ENCODE measurements around the gene RAD17. TPM values are rescaled to one million over a fixed set of nuclear protein-coding genes. Genes with fewer than 3 reads are reported as not detected.
"Not testable (repeated sequence)": the region's sequence is repeated elsewhere in the genome, so short reads cannot be mapped to it uniquely, and the experiment has no call there.

RAD17 gene
- total RNA-seq, 1 experiment from 2014 or later: 33.8 TPM

DNA sequence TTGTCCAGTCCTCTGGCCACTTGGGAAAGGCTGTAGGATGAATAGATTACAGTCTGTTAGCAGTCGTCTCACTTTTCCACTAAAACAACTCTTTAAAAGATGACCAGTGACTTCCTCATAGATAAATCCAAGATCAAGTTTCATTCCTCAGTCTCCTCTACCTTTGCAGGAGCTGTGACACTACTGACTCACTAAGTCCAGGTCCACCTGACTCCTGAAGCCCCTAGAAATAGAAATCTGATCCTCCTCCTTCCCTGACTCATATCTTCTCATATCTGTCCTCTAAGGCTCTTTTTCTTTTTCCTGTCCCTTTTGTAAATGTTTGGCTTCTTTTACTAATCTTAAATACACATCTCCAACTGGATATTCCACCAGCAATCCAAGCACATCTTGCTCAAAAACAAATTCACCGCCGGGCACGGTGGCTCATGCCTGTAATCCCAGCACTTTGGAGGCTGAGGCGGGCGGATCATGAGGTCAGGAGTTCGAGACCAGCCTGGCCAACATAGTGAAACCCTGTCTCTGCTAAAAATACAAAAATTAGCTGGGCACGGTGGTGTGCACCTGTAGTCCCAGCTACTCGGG, 39.6 kb upstream of the RAD17 start:
- ChIA-PET CTCF (no interaction called here), POLR2A (no interaction called here)
- no peak for TF ChIP-seq CTCF (IDR thresholded peaks at IDR 0.05; ENCODE audit: insufficient read depth in 1 of 2, low read depth in 1 of 2, low read length in 1 of 2, severe bottlenecking in 1 of 2, unreplicated experiment in 1 of 2)
- Histone ChIP-seq H3K9me3 (no peaks in the 10 kb centered on the region), H3K4me1 (peaks cover 28% of the 10 kb centered on the region), H3K27me3 (replicated peaks; ENCODE audit: control insufficient read depth, insufficient read depth, low read length) (no peaks in the 10 kb centered on the region), H3K4me3 (ENCODE audit: low read depth, low read length) (no peak overlapping the region), H3K36me3 (ENCODE audit: control insufficient read depth, insufficient read depth, low read length) (peaks cover 1% of the 10 kb centered on the region; the same call in 1 of the 2 replicates)
- Mint-ChIP-seq H3K4me3 (ENCODE audit: unreplicated experiment) (peak overlapping the region; percentile 23), H3K27ac (ENCODE audit: unreplicated experiment) (peak overlapping the region; percentile 80), H3K27me3 (ENCODE audit: insufficient read depth, unreplicated experiment) (no peaks in the 10 kb centered on the region), H3K36me3 (ENCODE audit: insufficient read depth, unreplicated experiment) (peaks cover 22% of the 10 kb centered on the region), H3K9me3 (ENCODE audit: unreplicated experiment) (no peaks in the 10 kb centered on the region), H3K4me1 (ENCODE audit: low read depth, unreplicated experiment) (peaks cover 35% of the 10 kb centered on the region)
- BruUV-seq (replicated peaks): no TSS peak
- intact Hi-C loops (cut with micrococcal nuclease; ENCODE audit: unreplicated experiment): loop anchor here (2.0 to 5.0 kb wide), 4 partner anchors 35 to 308 kb away; a partner anchor contains a TSS
- peak; percentile 71 to 75 for DNase-seq

DNA sequence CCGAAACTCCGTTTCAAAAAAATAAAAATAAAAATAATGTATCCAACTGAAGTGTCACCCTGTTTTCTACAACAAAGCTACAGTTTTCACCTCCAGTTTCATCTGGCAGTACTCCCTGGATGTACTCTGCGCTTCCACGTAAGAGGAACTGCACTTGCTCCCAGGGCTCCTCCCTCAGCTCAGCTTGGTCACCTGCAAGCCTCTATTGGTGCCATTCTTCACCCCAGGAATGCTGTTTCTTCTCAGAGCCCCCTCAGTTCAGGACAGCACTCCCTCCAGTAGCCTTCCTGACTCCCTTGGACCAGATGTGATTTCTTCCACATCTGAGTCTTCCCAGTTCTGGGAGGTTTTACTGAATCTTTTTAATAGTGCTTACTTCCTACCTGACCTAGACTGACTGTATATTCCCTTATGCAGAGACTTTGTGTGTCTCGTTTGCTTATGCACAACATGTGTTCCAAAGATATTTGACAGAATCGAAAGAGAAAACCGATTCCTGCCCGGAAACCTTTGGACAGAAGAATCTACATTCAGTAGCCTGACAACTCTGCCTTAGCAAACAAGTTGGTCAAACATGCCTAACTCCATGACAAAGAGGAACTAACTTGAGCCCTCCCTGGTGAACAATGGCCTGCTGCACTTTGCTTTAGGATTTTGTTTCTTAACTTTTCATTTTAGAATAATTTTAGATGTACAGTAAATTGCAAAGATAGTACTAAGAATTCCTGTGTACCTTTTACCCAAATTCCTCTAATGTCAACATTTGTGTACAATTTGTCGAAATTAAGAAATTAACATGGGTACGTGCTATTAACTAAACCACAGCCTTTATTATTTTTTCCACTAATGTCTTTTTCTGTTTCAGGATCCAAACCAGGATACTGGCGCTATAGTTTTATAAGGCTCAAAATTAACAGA, 37.8 kb upstream of the RAD17 start:
- POLR2A ChIA-PET: interaction anchor here (0.6 to 1.2 kb wide), 7 partner anchors 31 to 238 kb away, joined by 3 to 6 read pairs (median 4); partner anchors contain the start of genes CDK7 and CENPH
- TSS peak; percentile 82 for BruUV-seq (replicated peaks)
- Mint-ChIP-seq H3K4me1 (ENCODE audit: low read depth, unreplicated experiment) (peaks cover 29% of the 10 kb centered on the region), H3K9me3 (ENCODE audit: unreplicated experiment) (no peaks in the 10 kb centered on the region), H3K36me3 (ENCODE audit: insufficient read depth, unreplicated experiment) (peaks cover 22% of the 10 kb centered on the region), H3K27ac (ENCODE audit: unreplicated experiment) (peak overlapping the region; percentile 95), H3K4me3 (ENCODE audit: unreplicated experiment) (peak overlapping the region; percentile 94), H3K27me3 (ENCODE audit: insufficient read depth, unreplicated experiment) (no peaks in the 10 kb centered on the region)
- CTCF ChIA-PET: interaction anchor here (0.5 to 1.1 kb wide), 3 partner anchors 95 to 238 kb away, joined by 3 to 8 read pairs (median 5); partner anchors contain the start of gene SLC30A5
- Histone ChIP-seq H3K27me3 (replicated peaks; ENCODE audit: control insufficient read depth, insufficient read depth, low read length) (no peaks in the 10 kb centered on the region), H3K36me3 (ENCODE audit: control insufficient read depth, insufficient read depth, low read length) (peaks cover 1% of the 10 kb centered on the region; the same call in 1 of the 2 replicates), H3K4me3 (ENCODE audit: low read depth, low read length) (peak overlapping the region; percentile 66), H3K4me1 (peaks cover 35% of the 10 kb centered on the region), H3K9me3 (no peaks in the 10 kb centered on the region)
- intact Hi-C loops (cut with micrococcal nuclease; ENCODE audit: unreplicated experiment): loop anchor here (1.0 to 5.0 kb wide), 5 partner anchors 37 to 309 kb away; partner anchors contain the start of gene CENPH
- peak; percentile 48 to 62 for DNase-seq
- no peak for TF ChIP-seq CTCF (IDR thresholded peaks at IDR 0.05; ENCODE audit: insufficient read depth in 1 of 2, low read depth in 1 of 2, low read length in 1 of 2, severe bottlenecking in 1 of 2, unreplicated experiment in 1 of 2)

DNA sequence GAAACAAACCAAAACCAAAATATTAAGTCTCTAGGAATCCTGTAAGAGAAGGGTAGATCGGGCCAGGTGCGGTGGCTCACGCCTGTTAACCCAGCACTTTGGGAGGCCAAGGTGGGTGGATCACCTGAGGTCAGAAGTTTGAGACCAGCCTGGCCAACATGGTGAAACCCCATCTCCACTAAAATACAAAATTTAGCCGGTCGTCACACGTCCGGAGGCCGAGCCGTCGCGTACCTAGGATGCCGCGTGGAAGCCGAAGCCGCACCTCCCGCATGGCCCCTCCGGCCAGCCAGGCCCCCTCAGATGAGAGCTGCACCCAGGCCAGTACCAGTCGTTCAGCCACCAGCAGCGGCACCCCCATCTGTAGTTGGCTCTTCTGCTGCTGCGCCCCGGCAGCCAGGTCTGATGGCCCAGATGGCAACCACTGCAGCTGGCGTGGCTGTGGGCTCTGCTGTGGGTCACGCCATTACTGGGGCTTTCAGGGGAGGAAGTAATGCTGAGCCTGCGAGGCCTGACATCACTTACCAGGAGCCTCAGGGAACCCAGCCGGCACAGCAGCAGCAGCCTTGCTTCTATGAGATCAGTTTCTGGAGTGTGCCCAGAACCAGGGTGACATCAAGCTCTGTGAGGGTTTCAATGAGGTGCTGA, 35.8 kb upstream of the RAD17 start:
- H3K4me1 Mint-ChIP-seq (ENCODE audit: low read depth, unreplicated experiment): peaks cover 28% of the 10 kb centered on the region
- H3K9me3 ChIP-seq; H3K9me3 Mint-ChIP-seq (ENCODE audit: unreplicated experiment); BruUV-seq (replicated peaks); H3K36me3 ChIP-seq (ENCODE audit: control insufficient read depth, insufficient read depth, low read length); H3K4me3 ChIP-seq (ENCODE audit: low read depth, low read length); H3K27me3 Mint-ChIP-seq (ENCODE audit: insufficient read depth, unreplicated experiment); POLR2A ChIA-PET; H3K27ac Mint-ChIP-seq (ENCODE audit: unreplicated experiment); DNase-seq; H3K27me3 ChIP-seq (replicated peaks; ENCODE audit: control insufficient read depth, insufficient read depth, low read length): not testable (repeated sequence)
- H3K36me3 Mint-ChIP-seq (ENCODE audit: insufficient read depth, unreplicated experiment): peaks cover 22% of the 10 kb centered on the region
- CTCF ChIA-PET: interaction anchor here (0.6 to 2.0 kb wide), 7 partner anchors 9 to 291 kb away, joined by 3 to 29 read pairs (median 6); partner anchors contain the start of genes CCNB1 and SLC30A5
- intact Hi-C loops (cut with micrococcal nuclease; ENCODE audit: unreplicated experiment): loop anchor here (1.0 to 5.0 kb wide), 4 partner anchors 99 to 311 kb away; partner anchors contain the start of gene CDK7
- peak overlapping the region; percentile 94 for H3K4me3 Mint-ChIP-seq (ENCODE audit: unreplicated experiment)
- H3K4me1 ChIP-seq: peaks cover 35% of the 10 kb centered on the region

Measured in Caco-2 (cell line).